Measurements from ENCODE around the gene PITPNC1. TPM values are rescaled to one million over a fixed set of nuclear protein-coding genes. Genes with fewer than 3 reads are reported as not detected.

Gene PITPNC1
- total RNA-seq, 1 experiment from 2014 or later: 37.5 TPM

DNA sequence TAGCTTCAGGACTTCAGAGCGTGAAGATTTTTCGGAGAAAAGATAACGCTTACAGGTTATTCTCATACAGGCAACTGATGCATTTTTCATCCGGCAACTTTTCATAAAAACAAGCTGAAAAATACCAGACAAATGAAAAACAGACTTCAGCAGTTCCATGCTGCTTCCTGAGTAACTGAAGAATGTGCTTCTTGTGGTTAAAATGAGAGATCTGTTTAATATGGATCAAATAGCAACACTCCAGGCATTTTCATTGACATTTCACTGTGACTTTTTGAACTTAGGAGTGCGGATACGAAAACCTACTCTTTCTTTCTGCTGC lies 705 bp upstream of the PITPNC1 start:
- Histone ChIP-seq H2AFZ (ENCODE audit: low read length) (no peak overlapping the region), H2BK12ac (ENCODE audit: insufficient read length, low read depth, low read length) (no peak overlapping the region), H3K4me1 (ENCODE audit: insufficient read depth, low read length) (peaks cover 2% of the 10 kb centered on the region; the same call in 1 of the 2 replicates), H4K8ac (replicated peaks; ENCODE audit: insufficient read length, low read depth, low read length) (no peak overlapping the region), H3K27me3 (ENCODE audit: insufficient read depth, low read length) (no peaks in the 10 kb centered on the region), H3K56ac (ENCODE audit: insufficient read length, low read depth, low read length) (no peak overlapping the region), H3K23me2 (ENCODE audit: insufficient read length, low read depth, low read length, poor library complexity, severe bottlenecking) (peaks cover 11% of the 10 kb centered on the region), H2AK5ac (ENCODE audit: insufficient read length, low read length) (no peak overlapping the region), H3K18ac (ENCODE audit: insufficient read length, low read depth, low read length) (peak overlapping the region; percentile 74), H4K5ac (ENCODE audit: insufficient read length, low read depth, low read length) (no peak overlapping the region), H3K9ac (ENCODE audit: extremely low read depth, insufficient read length, low read length) (peak overlapping the region; percentile 93), H2BK5ac (ENCODE audit: insufficient read length, low read length) (no peak overlapping the region), H3K9me3 (ENCODE audit: control insufficient read depth, low read depth, low read length) (no peaks in the 10 kb centered on the region), H3T11ph (ENCODE audit: low read length) (no peak overlapping the region), H2BK120ac (ENCODE audit: low read depth, low read length, poor library complexity, severe bottlenecking) (no peak overlapping the region), H3K27ac (ENCODE audit: insufficient read length, low read depth, low read length) (peak overlapping the region; percentile 72), H3K79me1 (ENCODE audit: insufficient read depth, low read depth, low read length, poor library complexity, severe bottlenecking) (no peaks in the 10 kb centered on the region), H3K23ac (ENCODE audit: insufficient read length, low read depth, low read length) (no peak overlapping the region), H3K79me2 (ENCODE audit: insufficient read depth, low read length) (peaks cover 3% of the 10 kb centered on the region; the same call in 1 of the 2 replicates), H4K20me1 (ENCODE audit: control insufficient read depth, insufficient read depth, insufficient read length) (no peaks in the 10 kb centered on the region), H3K4me2 (ENCODE audit: insufficient read depth, insufficient read length, low read length) (peak overlapping the region; percentile 100), H2BK15ac (ENCODE audit: low read depth, low read length) (no peak overlapping the region), H4K91ac (ENCODE audit: insufficient read length, low read depth, low read length) (no peak overlapping the region), H3K4ac (ENCODE audit: low read depth, low read length) (no peak overlapping the region), H2BK20ac (ENCODE audit: low read depth, low read length, poor library complexity, severe bottlenecking) (no peak overlapping the region), H3K14ac (ENCODE audit: insufficient read depth, low read length) (no peak overlapping the region)
- whole genome bisulfite sequencing (ENCODE audit: extremely low coverage, insufficient read length, low lambda C conversion rate): no CpG with 5 or more reads among the region's 6 CpGs
- H3K4me3 Mint-ChIP-seq: peak overlapping the region; percentile 81 to 88
- H3K4me1 Mint-ChIP-seq: peaks cover 31% of the 10 kb centered on the region in 2 experiments
- DNase-seq: no peak
- H3K9me3 Mint-ChIP-seq: peaks cover 8 to 12% of the 10 kb centered on the region in 2 experiments
- no peak for TF ChIP-seq CTCF (conservative IDR thresholded peaks at IDR 0.05)
- no peaks in the 10 kb centered on the region for H3K27me3 Mint-ChIP-seq (ENCODE audit: low read depth)
- H3K27ac Mint-ChIP-seq: peak overlapping the region; percentile 90 to 97 (median 96)
- peaks cover 15 to 16% (median 15%) of the 10 kb centered on the region in 3 experiments for H3K36me3 Mint-ChIP-seq (ENCODE audit: insufficient read depth in 1 of 3, low read depth in 3 of 3)

Measured in H9 (cell line).